ENCODE data around the gene RAB42. TPM values are rescaled to one million over a fixed set of nuclear protein-coding genes. Genes with fewer than 3 reads are reported as not detected.
"Not testable (repeated sequence)": the region's sequence is repeated elsewhere in the genome, so short reads cannot be mapped to it uniquely, and the experiment has no call there.

RAB42 gene
- total and polyA plus RNA-seq, 4 donors: 1.1 to 4.3 (median 2.9) TPM

- Histone ChIP-seq H3K27me3 (ENCODE audit: control insufficient read depth in 1 of 2, insufficient read depth in 2 of 2, low read length in 1 of 2) (peaks cover 0 to 1% of the 10 kb centered on the region in 2 donors), H3K9me3 (ENCODE audit: control insufficient read depth, low read length) (no peaks in the 10 kb centered on the region), H3K36me3 (ENCODE audit: control insufficient read depth in 1 of 2, insufficient read depth in 2 of 2, low read length in 1 of 2) (peaks cover 0 to 5% of the 10 kb centered on the region in 2 donors), H3K4me3 (ENCODE audit: low read length in 2 of 2) (no peak overlapping the region), H3K4me1 (ENCODE audit: control insufficient read depth in 1 of 2, insufficient read depth in 2 of 2, low read length in 2 of 2) (peaks cover 0 to 4% of the 10 kb centered on the region in 2 donors), H3K27ac (ENCODE audit: low read depth in 1 of 2, low read length in 2 of 2) (no peak overlapping the region)
- ATAC-seq (ENCODE audit: low FRiP score): no peak
- WGBS, 2 donors: 85 to 89% methylated on average over 1 of the region's 1 CpG
- DNase-seq: no peak
- intact Hi-C loops (cut with DNase I): no loop called here
Measured at GRCh38 chr1:28579401-28579800, 12.7 kb upstream of the RAB42 start.

DNA sequence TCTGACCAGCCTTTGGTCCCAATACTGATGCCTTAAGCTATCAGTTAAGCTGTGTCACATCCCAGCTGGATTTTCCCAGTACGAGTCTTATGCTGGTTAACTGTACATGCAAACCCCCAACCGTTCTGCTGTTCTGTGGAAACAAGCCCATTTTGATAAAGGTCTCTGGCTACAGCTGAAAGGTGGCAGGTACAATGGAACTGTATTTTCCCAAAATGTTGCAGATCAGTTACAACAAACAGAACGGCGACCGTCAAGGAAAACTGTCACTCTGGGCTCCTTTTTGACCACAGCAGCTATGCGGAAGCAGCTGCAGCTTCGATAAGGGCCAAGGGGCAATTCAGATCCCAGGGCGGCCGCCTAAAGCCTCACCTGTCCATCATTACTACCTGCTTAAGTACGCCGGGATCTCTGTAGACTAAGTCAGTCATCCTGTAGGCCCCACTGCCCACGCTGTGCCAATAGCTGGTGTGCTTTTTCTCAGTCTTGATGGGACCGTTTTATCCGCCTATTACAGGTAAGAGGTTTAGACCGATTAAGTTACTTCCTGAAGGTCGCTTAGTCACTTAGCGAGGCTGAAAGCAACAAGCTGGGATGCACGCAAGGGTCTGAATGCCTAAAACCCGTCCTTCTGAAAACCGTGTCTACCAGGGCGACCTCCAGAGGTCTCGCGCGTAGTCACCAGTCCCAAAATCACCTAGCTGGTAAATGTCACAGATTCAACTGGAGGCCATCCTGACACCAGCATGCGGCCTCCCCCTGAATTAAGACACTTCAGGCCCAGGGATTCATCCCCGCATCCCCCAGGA, 11.1 kb upstream of the RAB42 start:
- Histone ChIP-seq H3K9me3 (ENCODE audit: control insufficient read depth, low read length) (no peaks in the 10 kb centered on the region), H3K27ac (ENCODE audit: low read depth in 1 of 2, low read length in 2 of 2) (peak overlapping the region in 1 of 2 donors; percentile 45), H3K4me3 (ENCODE audit: low read length in 2 of 2) (peak overlapping the region; percentile 62 to 63), H3K36me3 (ENCODE audit: control insufficient read depth in 1 of 2, insufficient read depth in 2 of 2, low read length in 1 of 2) (peaks cover 0 to 5% of the 10 kb centered on the region in 2 donors), H3K4me1 (ENCODE audit: control insufficient read depth in 1 of 2, insufficient read depth in 2 of 2, low read length in 2 of 2) (peaks cover 0 to 4% of the 10 kb centered on the region in 2 donors), H3K27me3 (ENCODE audit: control insufficient read depth in 1 of 2, insufficient read depth in 2 of 2, low read length in 1 of 2) (peaks cover 0 to 1% of the 10 kb centered on the region in 2 donors)
- WGBS, 2 donors: 1% methylated on average over 26 of the region's 26 CpGs
- intact Hi-C loops (cut with DNase I): loop anchor here (2.0 to 5.0 kb wide), 2 partner anchors 74 to 156 kb away; partner anchors contain the start of genes RCC1 (in 1 of the 2) and YTHDF2 (in 1 of the 2)
- DNase-seq (no peak), ATAC-seq (ENCODE audit: low FRiP score) (peak; percentile 59)

DNA sequence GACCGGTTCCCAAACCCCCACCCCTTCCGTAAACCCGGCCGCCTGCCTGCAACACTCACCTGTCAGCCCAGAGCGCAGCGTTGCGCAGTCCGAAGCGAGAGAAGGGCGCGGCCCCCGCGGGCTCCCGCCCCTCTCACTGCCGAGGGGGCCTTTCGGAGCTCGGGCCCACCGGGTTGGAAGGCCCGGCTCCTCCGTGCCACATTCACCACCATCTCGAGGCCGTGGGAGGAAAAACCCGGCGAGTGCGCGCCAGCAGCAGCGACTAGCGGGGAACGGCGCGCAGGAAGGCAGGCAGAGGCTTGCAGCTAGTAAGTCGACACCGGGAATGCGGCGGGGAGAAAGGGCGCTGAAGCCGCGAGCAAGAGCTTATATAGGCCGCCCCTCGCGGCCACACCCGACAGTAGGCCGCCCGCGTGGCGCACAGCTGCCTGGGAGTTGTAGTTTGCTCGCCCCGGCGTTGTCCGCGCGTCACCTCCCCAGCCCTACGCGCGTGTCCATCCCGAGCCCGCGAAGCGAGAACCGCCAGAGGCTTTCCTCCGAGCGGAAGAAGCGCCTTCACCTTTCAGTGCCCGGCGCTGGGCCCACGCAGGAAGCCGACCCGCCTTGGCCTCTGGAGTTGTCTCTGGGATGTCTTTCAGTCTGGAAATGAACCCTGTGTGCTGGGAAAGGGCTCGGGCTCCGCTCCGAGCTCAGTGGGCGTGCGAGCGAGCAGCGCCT, 10.4 kb upstream of the RAB42 start:
- DNase-seq (peak; percentile 98), ATAC-seq (ENCODE audit: low FRiP score) (peak; percentile 99)
- peaks cover 0 to 1% of the 10 kb centered on the region in 2 donors for H3K27me3 ChIP-seq (ENCODE audit: control insufficient read depth in 1 of 2, insufficient read depth in 2 of 2, low read length in 1 of 2)
- peaks cover 0 to 4% of the 10 kb centered on the region in 2 donors for H3K4me1 ChIP-seq (ENCODE audit: control insufficient read depth in 1 of 2, insufficient read depth in 2 of 2, low read length in 2 of 2)
- WGBS, 2 donors: 0 to 1% methylated on average over 73 to 75 of the region's 75 CpGs
- peak overlapping the region in 1 of 2 donors; percentile 87 for H3K27ac ChIP-seq (ENCODE audit: low read depth in 1 of 2, low read length in 2 of 2)
- H3K36me3 ChIP-seq (ENCODE audit: control insufficient read depth in 1 of 2, insufficient read depth in 2 of 2, low read length in 1 of 2): peaks cover 0 to 5% of the 10 kb centered on the region in 2 donors
- intact Hi-C loops (cut with DNase I): loop anchor here (2.0 to 5.0 kb wide), 2 partner anchors 74 to 155 kb away; partner anchors contain the start of genes RCC1 (in 1 of the 2) and YTHDF2 (in 1 of the 2)
- H3K4me3 ChIP-seq (ENCODE audit: low read length in 2 of 2): peak overlapping the region; percentile 62 to 83
- no peaks in the 10 kb centered on the region for H3K9me3 ChIP-seq (ENCODE audit: control insufficient read depth, low read length)

- WGBS, 2 donors: 0 to 1% methylated on average over 10 of the region's 10 CpGs
- peak overlapping the region; percentile 45 to 83 for H3K4me3 ChIP-seq (ENCODE audit: low read length in 2 of 2)
- H3K27me3 ChIP-seq (ENCODE audit: control insufficient read depth in 1 of 2, insufficient read depth in 2 of 2, low read length in 1 of 2): peaks cover 0 to 1% of the 10 kb centered on the region in 2 donors
- ATAC-seq (ENCODE audit: low FRiP score) (peak; percentile 19), DNase-seq (no peak)
- H3K27ac ChIP-seq (ENCODE audit: low read depth in 1 of 2, low read length in 2 of 2): peak overlapping the region in 1 of 2 donors; percentile 87
- intact Hi-C loops (cut with DNase I): loop anchor here in 1 of 2 donors (5.0 kb wide), 1 partner anchor 75 kb away; the partner anchor contains the start of gene RCC1
- H3K9me3 ChIP-seq (ENCODE audit: control insufficient read depth, low read length): no peaks in the 10 kb centered on the region
- H3K36me3 ChIP-seq (ENCODE audit: control insufficient read depth in 1 of 2, insufficient read depth in 2 of 2, low read length in 1 of 2): peaks cover 0 to 5% of the 10 kb centered on the region in 2 donors
- H3K4me1 ChIP-seq (ENCODE audit: control insufficient read depth in 1 of 2, insufficient read depth in 2 of 2, low read length in 2 of 2): peaks cover 0 to 4% of the 10 kb centered on the region in 2 donors
Measured at GRCh38 chr1:28582248-28582615, 9.8 kb upstream of the RAB42 start.

- H3K4me3 ChIP-seq (ENCODE audit: low read length in 2 of 2); H3K9me3 ChIP-seq (ENCODE audit: control insufficient read depth, low read length); H3K36me3 ChIP-seq (ENCODE audit: control insufficient read depth in 1 of 2, insufficient read depth in 2 of 2, low read length in 1 of 2); intact Hi-C loops (cut with DNase I); ATAC-seq (ENCODE audit: low FRiP score); H3K27ac ChIP-seq (ENCODE audit: low read depth in 1 of 2, low read length in 2 of 2); H3K4me1 ChIP-seq (ENCODE audit: control insufficient read depth in 1 of 2, insufficient read depth in 2 of 2, low read length in 2 of 2); H3K27me3 ChIP-seq (ENCODE audit: control insufficient read depth in 1 of 2, insufficient read depth in 2 of 2, low read length in 1 of 2): not testable (repeated sequence)
- peak in 1 of 2 donors; percentile 1 for DNase-seq
- WGBS, 2 donors: 92 to 93% methylated on average over 19 of the region's 19 CpGs
Measured at GRCh38 chr1:28586585-28587391, 5.3 kb upstream of the RAB42 start.

DNA sequence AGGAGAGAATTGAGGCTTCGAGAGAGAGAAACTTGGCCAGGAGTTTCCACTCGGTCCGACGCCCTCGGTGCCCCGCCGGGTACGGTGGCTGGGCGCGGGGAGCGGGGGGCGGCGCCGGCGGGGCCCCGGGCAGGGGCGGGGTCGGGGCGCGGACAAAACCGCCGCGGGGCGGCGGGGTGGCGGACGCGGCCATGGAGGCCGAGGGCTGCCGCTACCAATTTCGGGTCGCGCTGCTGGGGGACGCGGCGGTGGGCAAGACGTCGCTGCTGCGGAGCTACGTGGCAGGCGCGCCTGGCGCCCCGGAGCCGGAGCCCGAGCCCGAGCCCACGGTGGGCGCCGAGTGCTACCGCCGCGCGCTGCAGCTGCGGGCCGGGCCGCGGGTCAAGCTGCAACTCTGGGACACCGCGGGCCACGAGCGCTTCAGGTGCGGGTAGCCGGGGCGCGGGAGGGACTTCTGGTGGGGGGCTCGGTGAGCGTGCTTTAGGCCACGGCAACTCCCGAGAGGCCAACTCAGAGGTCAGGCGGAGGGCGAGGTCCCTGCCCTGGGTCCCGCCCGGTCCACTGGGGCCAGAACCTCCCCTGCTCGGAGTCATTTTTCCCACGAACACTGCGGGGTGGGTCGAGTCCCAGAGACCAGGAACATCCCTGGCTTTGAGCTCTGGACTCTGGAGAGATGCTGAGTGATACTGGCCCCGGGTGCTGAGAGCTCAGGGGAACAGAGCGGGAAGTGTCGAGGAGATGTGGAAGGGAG, 431 bp downstream of the RAB42 start:
- 2 to 3% methylated on average over 58 to 81 of the region's 81 CpGs for WGBS, 2 donors
- ATAC-seq (ENCODE audit: low FRiP score) (peak; percentile 59), DNase-seq (peak; percentile 56 to 80)
- Histone ChIP-seq H3K9me3 (ENCODE audit: control insufficient read depth, low read length) (no peaks in the 10 kb centered on the region), H3K27ac (ENCODE audit: low read depth in 1 of 2, low read length in 2 of 2) (no peak overlapping the region), H3K4me1 (ENCODE audit: control insufficient read depth in 1 of 2, insufficient read depth in 2 of 2, low read length in 2 of 2) (no peaks in the 10 kb centered on the region), H3K27me3 (ENCODE audit: control insufficient read depth in 1 of 2, insufficient read depth in 2 of 2, low read length in 1 of 2) (no peaks in the 10 kb centered on the region), H3K4me3 (ENCODE audit: low read length in 2 of 2) (peak overlapping the region; percentile 53 to 67), H3K36me3 (ENCODE audit: control insufficient read depth in 1 of 2, insufficient read depth in 2 of 2, low read length in 1 of 2) (no peaks in the 10 kb centered on the region)
- intact Hi-C loops (cut with DNase I): loop anchor here in 1 of 2 donors (10.0 kb wide), 1 partner anchor 238 kb away; no protein-coding TSS in a partner anchor

DNA sequence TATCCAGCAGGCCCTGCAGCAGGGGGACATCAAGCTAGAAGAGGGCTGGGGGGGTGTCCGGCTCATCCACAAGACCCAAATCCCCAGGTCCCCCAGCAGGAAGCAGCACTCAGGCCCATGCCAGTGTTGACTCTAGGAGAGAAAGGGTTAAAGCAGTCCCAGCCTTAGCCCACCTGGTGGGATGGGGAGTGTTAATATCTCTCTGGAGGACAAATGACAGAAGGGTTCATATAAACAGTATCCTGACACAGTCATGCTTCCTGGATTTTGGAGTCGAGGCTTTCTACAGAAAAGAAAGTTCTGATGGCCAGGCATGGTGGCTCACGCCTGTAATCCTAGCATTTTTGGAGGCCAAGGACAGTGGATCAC, 1.9 kb downstream of the RAB42 start:
- not testable (repeated sequence) for DNase-seq; ATAC-seq (ENCODE audit: low FRiP score)

More for the DNA sequence above, 1.9 kb downstream of the RAB42 start:
- not testable (repeated sequence) for H3K27me3 ChIP-seq (ENCODE audit: control insufficient read depth in 1 of 2, insufficient read depth in 2 of 2, low read length in 1 of 2); H3K36me3 ChIP-seq (ENCODE audit: control insufficient read depth in 1 of 2, insufficient read depth in 2 of 2, low read length in 1 of 2); H3K27ac ChIP-seq (ENCODE audit: low read depth in 1 of 2, low read length in 2 of 2); H3K4me3 ChIP-seq (ENCODE audit: low read length in 2 of 2); H3K9me3 ChIP-seq (ENCODE audit: control insufficient read depth, low read length); H3K4me1 ChIP-seq (ENCODE audit: control insufficient read depth in 1 of 2, insufficient read depth in 2 of 2, low read length in 2 of 2)
- intact Hi-C loops (cut with DNase I): loop anchor here in 1 of 2 donors (10.0 kb wide), 1 partner anchor 239 kb away; no protein-coding TSS in a partner anchor
- 84 to 86% methylated on average over 3 of the region's 3 CpGs for WGBS, 2 donors
